Measurements from ENCODE around the gene HCN2. TPM values are rescaled to one million over a fixed set of nuclear protein-coding genes. Genes with fewer than 3 reads are reported as not detected.
"Not testable (repeated sequence)": the region's sequence is repeated elsewhere in the genome, so short reads cannot be mapped to it uniquely, and the experiment has no call there.

Gene HCN2
- total RNA-seq, 2 donors from 2014 or later = 1.1 to 3.0 TPM

DNA sequence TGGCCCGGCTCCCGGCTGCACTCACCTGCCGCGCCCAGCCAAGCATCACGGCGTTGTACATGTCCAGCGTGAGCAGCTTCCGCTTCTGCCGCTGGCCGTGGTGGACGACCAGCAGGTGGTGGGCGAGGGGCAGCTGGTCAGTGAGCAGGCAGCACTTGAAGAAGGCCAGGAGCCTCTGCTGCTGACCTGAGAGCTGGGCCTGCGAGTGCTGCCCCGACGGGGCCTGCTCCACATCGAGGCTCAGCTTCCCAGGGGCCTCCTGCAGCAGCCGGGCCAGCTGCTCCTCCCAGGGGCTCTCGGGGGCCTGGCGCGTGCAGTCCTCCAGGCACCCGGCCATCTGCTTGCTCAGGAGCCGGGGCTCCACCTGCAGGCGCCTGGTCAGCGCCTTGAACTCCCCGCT lies 39.8 kb downstream of the HCN2 start:
- not testable (repeated sequence) for H3K27ac Mint-ChIP-seq; H3K36me3 Mint-ChIP-seq (ENCODE audit: low read depth); ATAC-seq; H3K9me3 ChIP-seq (ENCODE audit: control insufficient read depth, low read length, poor library complexity, severe bottlenecking); DNase-seq; H3K4me3 Mint-ChIP-seq; H3K27me3 Mint-ChIP-seq
- peaks cover 19% of the 10 kb centered on the region for H3K4me1 Mint-ChIP-seq

DNA sequence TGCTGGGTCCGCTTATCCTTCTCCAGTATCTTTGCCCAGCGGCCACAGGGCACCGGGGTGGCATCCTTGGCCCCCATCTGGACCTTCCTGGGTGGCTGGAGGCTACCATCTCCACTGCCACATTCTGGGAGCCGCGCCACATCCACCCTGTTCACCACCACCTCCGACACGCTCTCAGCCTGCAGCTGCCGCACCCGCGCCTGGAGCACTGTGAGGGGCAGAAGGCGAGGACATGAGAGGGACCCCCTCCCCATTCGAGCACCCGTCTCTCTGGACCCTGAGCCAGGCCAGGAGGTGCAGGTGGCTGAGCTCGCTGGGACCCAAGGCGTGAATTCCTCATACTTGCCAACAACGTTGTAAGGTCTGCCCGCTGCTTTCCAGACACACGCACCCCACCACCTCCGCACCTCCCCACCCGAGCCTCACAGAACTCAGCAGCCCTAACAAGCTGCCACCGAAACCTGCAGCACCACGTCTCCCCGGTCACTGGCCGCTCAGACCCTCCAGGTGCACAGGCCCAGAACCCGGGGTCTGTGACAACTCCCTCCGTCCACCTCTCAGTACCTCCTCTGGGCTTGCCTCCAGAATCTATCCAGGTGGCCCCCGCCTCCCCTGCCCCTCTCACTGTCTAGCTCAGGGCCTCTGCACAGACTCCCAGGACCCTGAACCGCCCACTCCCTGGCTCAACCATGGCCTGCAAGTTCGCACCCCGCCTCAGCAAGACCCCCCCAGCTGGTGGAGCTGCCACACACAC lies 40.5 kb downstream of the HCN2 start:
- H3K4me3 Mint-ChIP-seq = no peak overlapping the region
- DNase-seq = no peak
- H3K4me1 Mint-ChIP-seq = peaks cover 19% of the 10 kb centered on the region
- no peak overlapping the region for H3K27ac Mint-ChIP-seq
- H3K27me3 Mint-ChIP-seq = no peaks in the 10 kb centered on the region
- ATAC-seq = no peak
- H3K36me3 Mint-ChIP-seq (ENCODE audit: low read depth) = peaks cover 6% of the 10 kb centered on the region
- no peaks in the 10 kb centered on the region for H3K9me3 ChIP-seq (ENCODE audit: control insufficient read depth, low read length, poor library complexity, severe bottlenecking)

DNA sequence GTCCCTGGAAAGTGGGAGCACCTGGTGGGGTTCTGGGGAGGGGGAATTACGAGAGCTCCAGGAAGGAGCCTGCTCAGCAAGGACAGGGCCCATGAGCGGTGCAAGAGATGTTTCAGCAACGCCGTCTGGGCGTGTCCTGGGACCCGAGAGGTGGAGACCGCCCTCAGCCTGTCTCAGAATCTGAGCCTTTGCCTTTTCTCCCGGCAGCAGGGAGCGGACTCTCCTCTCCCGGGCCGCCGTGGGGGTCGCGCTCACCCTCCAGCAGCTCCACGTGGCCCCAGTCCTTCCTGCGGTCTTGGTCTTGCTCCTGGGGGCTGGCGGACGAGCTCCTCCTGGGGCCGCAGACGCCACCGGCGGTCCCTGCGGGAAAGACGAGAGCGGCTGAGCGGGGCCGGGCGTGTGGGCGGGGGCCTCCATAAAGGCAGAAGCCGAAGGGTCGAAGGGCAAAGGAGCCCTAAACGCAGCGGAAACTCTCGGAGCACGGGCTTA lies 42.9 kb downstream of the HCN2 start:
- Mint-ChIP-seq H3K36me3 (ENCODE audit: low read depth) (peaks cover 4% of the 10 kb centered on the region), H3K4me1 (peaks cover 14% of the 10 kb centered on the region), H3K27ac (peak overlapping the region; percentile 90), H3K27me3 (no peaks in the 10 kb centered on the region), H3K4me3 (peak overlapping the region; percentile 96)
- H3K9me3 ChIP-seq (ENCODE audit: control insufficient read depth, low read length, poor library complexity, severe bottlenecking) = no peaks in the 10 kb centered on the region
- DNase-seq (no peak), ATAC-seq (no peak)

DNA sequence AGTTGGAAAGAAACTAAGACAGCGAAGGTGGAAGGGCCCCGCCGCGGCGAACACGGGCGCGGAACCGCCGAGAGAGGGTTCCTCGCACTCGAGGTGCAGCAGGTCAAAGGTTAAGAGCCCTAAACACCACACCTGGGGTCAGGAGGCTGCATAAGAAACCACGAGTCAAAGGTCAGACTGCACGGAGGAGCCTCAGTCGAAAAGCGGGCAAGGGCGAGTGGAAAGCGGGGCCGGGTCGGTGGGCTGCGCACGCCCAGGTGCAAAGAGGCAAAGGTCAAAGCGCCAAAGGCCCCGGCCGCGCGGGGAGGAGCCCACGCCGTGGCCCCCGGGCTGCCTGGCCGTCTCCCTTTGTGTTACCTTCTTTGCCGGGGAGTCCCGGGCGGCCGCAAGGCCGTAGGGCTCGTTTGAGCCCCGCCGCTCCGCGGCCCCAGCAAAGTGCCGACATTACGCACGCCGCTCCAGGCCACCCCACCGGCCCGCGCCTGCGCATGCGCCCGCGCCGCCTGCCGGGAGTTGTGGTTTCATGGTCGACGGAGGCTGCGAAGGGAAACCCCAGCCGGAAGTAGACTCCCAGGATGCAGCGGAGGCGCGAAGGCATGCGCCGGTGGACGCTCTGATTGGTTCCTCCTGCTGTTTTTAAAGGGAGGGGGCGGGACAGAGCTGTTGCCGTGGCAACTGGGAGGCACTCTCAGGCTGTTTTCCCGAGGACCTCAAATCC lies 43.5 kb downstream of the HCN2 start, which contains the start of gene POLRMT:
POLRMT (minus strand) TSS at position 470 of the 718 bp plus-strand sequence; CDS start at position 445, 25 bp downstream.
- peaks cover 4% of the 10 kb centered on the region for H3K36me3 Mint-ChIP-seq (ENCODE audit: low read depth)
- H3K9me3 ChIP-seq (ENCODE audit: control insufficient read depth, low read length, poor library complexity, severe bottlenecking) = no peaks in the 10 kb centered on the region
- DNase-seq (peak; percentile 89 to 94 (median 92)), ATAC-seq (peak; percentile 97)
- H3K27ac Mint-ChIP-seq = peak within 1 kb of the TSS; percentile 90
- no peaks in the 10 kb centered on the region for H3K27me3 Mint-ChIP-seq
- H3K4me3 Mint-ChIP-seq = peak within 1 kb of the TSS; percentile 96
- H3K4me1 Mint-ChIP-seq = peaks cover 14% of the 10 kb centered on the region

DNA sequence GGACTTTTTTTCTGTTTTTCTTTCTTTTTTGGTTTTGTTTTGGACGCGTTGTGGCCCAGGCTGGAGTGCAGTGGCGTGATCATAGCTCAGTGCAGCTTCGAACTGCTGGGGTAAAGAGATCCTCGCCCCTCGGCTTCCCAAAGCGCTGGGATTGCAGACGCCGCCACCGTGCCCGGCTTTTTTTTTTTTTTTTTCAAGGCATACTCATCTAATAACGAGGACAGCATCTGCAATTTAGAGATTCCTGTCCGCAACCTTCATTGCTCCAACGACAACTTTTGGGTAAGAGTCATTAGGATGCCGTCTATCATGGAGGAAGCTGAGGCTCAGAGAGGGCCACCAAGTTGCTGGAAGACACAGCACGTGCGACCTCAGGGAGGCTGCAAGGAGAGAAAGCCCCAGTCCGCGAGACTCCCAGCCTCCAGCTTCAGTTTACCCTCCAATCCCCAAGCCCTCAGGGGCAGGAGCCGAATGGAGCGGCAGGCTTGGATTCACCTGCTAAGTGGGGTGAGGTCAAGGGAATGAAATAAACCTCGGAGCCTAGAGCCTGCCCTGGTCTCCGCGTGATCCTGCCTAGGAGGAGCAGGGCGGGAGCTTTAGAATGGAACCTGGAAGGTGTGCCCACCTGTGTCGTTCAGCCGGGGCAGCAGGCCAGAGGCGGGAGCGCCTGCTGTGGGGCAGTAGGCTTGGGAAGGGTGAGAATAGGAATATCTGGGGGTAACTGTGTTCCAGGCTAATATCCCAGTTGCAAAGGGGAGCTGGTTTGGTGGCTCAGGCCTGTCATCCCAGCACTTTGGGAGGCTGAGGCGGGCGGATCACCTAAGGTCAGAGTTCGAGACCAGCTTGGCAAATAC lies 44.3 kb downstream of the HCN2 start:
- H3K27ac Mint-ChIP-seq = peak overlapping the region; percentile 90
- peaks cover under 1% of the 10 kb centered on the region for H3K36me3 Mint-ChIP-seq (ENCODE audit: low read depth)
- peaks cover 15% of the 10 kb centered on the region for H3K4me1 Mint-ChIP-seq
- no peaks in the 10 kb centered on the region for H3K27me3 Mint-ChIP-seq
- no peaks in the 10 kb centered on the region for H3K9me3 ChIP-seq (ENCODE audit: control insufficient read depth, low read length, poor library complexity, severe bottlenecking)
- H3K4me3 Mint-ChIP-seq = peak overlapping the region; percentile 96
- ATAC-seq = no peak
- DNase-seq = no peak

DNA sequence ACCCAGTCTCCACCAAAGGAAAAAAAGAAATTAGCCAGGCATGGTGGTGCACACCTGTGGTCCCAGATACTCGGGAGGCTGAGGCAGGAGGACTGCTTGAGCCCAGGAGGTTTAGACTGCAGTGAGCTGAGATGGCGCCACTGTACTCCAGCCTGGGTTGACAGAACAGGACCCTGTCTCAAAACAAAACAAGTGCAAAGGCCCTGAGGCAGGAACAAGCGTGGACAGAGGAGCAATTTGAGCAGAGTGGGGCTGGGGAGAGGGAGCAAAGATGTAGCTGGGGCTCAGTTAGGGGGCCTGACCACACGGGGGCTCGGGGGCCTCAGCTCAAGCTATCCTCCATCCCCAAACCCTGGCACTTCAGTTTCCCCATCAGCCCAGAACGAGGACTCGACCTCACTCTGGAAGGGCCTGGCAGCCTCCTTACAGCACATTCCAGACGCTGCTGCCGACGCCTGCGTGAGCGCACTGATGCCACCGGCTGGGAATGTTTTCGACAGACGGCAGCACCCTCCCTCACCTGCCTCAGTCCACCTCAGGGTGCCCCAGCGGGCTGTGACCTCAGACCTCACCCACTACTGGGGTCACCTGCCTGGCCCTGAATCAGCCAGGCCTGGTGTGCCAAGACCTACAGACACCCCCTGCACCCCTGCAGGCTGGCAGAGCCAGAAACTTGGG lies 45.4 kb downstream of the HCN2 start:
- Mint-ChIP-seq H3K4me3 (no peak overlapping the region), H3K4me1 (peaks cover 20% of the 10 kb centered on the region), H3K36me3 (ENCODE audit: low read depth) (no peaks in the 10 kb centered on the region), H3K27ac (peak overlapping the region; percentile 29), H3K27me3 (no peaks in the 10 kb centered on the region)
- H3K9me3 ChIP-seq (ENCODE audit: control insufficient read depth, low read length, poor library complexity, severe bottlenecking) = no peaks in the 10 kb centered on the region
- DNase-seq (no peak), ATAC-seq (no peak)

DNA sequence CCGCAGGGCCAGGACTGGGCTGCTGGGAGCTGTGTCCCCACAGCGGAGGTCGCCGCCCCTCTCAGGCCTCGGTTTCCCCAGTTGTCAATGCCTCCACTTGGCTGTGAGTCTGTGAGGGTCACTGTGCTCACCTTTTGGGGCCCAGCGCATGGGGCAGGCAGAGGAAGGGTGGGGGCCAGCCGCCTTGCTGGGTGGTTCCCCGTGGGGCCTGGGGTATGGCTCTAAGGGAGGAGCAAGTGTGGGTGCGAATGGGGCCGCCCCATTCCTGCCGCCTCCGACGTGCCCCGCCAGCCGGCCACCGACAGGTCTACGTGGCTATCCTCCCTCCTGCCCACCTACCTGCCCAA lies 49.2 kb downstream of the HCN2 start:
- no peak for DNase-seq
- H3K4me1 Mint-ChIP-seq = peaks cover 11% of the 10 kb centered on the region
- H3K4me3 Mint-ChIP-seq = peak overlapping the region; percentile 94
- H3K9me3 ChIP-seq (ENCODE audit: control insufficient read depth, low read length, poor library complexity, severe bottlenecking) = no peaks in the 10 kb centered on the region
- H3K36me3 Mint-ChIP-seq (ENCODE audit: low read depth) = no peaks in the 10 kb centered on the region
- no peaks in the 10 kb centered on the region for H3K27me3 Mint-ChIP-seq
- H3K27ac Mint-ChIP-seq = peak overlapping the region; percentile 79
- ATAC-seq = no peak

DNA sequence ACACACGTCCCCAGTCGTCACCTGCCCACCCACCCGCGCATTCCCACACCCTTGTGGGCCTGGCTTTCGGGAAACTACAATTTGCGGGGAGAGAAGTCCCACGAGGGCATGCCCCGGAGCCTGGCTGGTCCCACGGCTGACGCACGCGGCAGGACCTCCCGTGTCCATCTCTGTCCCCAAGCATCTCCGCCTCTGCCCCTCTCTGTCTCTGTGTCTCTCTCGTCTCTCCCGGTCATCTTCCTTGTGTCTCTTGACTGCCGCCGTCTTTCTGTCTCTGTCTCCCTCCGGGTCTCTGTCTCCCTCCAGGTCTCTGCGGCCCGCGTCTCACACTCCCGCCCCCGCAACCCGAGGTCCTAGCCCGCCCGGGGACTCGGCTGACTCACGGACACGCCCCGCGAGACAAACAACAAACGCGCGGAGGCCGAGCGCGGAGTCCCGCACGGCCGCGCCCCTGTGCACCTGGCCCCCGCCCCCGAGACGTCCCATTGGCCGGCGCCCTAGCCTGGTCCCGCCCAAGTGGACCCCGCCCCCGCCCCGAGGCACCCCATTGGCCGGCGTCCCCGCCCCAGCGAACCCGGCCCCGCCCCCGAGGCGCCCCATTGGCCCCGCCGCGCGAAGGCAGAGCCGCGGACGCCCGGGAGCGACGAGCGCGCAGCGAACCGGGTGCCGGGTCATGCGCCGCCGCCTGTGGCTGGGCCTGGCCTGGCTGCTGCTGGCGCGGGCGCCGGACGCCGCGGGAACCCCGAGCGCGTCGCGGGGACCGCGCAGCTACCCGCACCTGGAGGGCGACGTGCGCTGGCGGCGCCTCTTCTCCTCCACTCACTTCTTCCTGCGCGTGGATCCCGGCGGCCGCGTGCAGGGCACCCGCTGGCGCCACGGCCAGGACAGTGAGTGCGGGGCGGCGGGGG lies 49.8 kb downstream of the HCN2 start, which contains the start of gene FGF22:
FGF22 (plus strand) TSS at position 627 of the 908 bp plus-strand sequence; CDS start at position 674, 47 bp downstream.
- H3K9me3 ChIP-seq (ENCODE audit: control insufficient read depth, low read length, poor library complexity, severe bottlenecking) = no peaks in the 10 kb centered on the region
- Mint-ChIP-seq H3K27me3 (no peaks in the 10 kb centered on the region), H3K27ac (peak within 1 kb of the TSS; percentile 79), H3K4me1 (peaks cover 6% of the 10 kb centered on the region), H3K36me3 (ENCODE audit: low read depth) (no peaks in the 10 kb centered on the region), H3K4me3 (peak within 1 kb of the TSS; percentile 94)
- ATAC-seq (peak; percentile 96), DNase-seq (peak; percentile 91 to 99 (median 97))

DNA sequence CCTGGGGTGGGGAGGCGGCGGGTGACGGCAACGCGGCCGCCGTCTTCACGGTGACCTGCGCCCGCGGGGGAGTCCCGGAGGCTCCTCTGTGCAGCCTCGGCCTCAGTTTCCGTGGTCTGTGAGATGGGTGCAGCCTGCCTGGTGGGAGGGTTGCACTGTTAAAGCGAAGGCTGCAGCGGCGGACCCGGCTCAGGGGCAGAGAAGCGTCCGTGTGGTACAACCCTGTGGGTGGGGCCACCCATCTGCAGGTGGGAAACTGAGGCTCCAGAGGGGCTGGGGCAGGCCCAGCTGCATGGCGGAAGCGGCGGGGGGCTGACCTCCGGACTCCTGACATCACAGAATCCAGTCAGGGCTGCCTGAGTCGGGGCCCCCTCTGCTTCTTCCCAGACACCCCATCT lies 50.5 kb downstream of the HCN2 start:
- Mint-ChIP-seq H3K4me1 (peaks cover 6% of the 10 kb centered on the region), H3K27ac (no peak overlapping the region), H3K4me3 (no peak overlapping the region), H3K36me3 (ENCODE audit: low read depth) (no peaks in the 10 kb centered on the region), H3K27me3 (no peaks in the 10 kb centered on the region)
- DNase-seq (no peak), ATAC-seq (no peak)
- no peaks in the 10 kb centered on the region for H3K9me3 ChIP-seq (ENCODE audit: control insufficient read depth, low read length, poor library complexity, severe bottlenecking)

DNA sequence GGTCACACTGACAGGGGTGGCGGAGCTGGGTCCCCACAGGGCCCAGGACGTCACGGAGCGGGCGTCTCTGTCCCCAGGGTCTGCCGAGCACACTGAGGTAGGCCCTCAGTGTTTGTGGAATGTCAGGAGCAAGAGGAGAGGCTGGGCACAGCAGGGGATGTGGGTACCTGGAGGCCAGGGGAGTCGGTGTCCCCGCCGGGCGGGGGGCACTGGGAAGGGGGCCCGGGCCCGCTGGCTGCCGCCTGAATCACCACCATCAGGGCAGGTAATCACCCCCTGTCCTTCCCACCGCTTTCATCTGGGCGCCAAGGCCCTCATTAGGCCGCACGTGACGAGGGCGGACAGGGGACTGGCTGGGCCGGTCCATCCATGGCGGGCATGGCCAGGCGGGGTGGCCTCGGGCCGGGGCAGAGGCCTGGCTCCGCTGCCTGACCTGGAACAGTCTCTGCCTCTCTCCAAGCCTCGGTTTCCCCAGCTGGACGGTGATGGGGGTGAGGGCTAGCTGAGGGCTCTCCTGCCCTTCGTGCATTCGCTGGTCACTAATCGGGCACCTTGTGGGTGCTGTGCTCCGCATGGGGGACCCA lies 51.0 kb downstream of the HCN2 start:
- no peaks in the 10 kb centered on the region for H3K36me3 Mint-ChIP-seq (ENCODE audit: low read depth)
- no peaks in the 10 kb centered on the region for H3K27me3 Mint-ChIP-seq
- peak overlapping the region; percentile 82 for H3K27ac Mint-ChIP-seq
- no peaks in the 10 kb centered on the region for H3K9me3 ChIP-seq (ENCODE audit: control insufficient read depth, low read length, poor library complexity, severe bottlenecking)
- no peak overlapping the region for H3K4me3 Mint-ChIP-seq
- peaks cover 6% of the 10 kb centered on the region for H3K4me1 Mint-ChIP-seq
- ATAC-seq = no peak
- DNase-seq = no peak

DNA sequence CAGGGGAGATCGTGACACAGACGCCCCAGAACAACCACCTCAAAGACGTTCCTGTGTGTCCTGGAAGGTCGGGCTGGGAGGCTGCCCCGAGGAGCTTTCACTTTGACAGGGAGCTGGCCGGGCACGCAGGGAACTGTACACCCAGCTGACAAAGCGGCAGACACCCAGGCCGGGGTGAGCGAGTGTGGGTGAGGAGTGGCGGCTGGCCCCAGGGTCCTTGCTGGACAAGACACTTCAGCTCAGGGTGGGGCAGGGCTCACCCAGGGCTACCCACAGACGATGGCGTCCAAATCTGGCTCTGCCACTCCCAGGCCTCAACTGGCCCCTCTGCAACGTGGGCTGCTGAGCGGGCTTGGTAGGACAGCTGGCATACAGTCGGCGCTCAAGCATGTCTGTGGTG lies 52.0 kb downstream of the HCN2 start:
- no peaks in the 10 kb centered on the region for H3K9me3 ChIP-seq (ENCODE audit: control insufficient read depth, low read length, poor library complexity, severe bottlenecking)
- no peaks in the 10 kb centered on the region for H3K36me3 Mint-ChIP-seq (ENCODE audit: low read depth)
- H3K27ac Mint-ChIP-seq = no peak overlapping the region
- DNase-seq = no peak
- H3K4me1 Mint-ChIP-seq = peaks cover 8% of the 10 kb centered on the region
- no peak for ATAC-seq
- no peaks in the 10 kb centered on the region for H3K27me3 Mint-ChIP-seq
- H3K4me3 Mint-ChIP-seq = no peak overlapping the region

Measured in T-helper 17 cell (primary cell).